HG03175 (cell line): ENCODE measurements around the gene PHEX.
A peak's percentile ranks its signal among the peaks of the same experiment; 100 is the strongest.

ENCODE experiments used
- ATAC-seq: cut with Tn5 transposase; IDR thresholded peaks from one replicate; pipeline ENCODE4 v1.9.1; 2021; ENCODE audit warnings: mild to moderate bottlenecking, moderate library complexity; ENCODE audit not compliant: unreplicated experiment

The PHEX gene

GRCh38 chrX:22039541-22039940 lies 7.4 kb downstream of the PHEX start:
- no peak for ATAC-seq

GRCh38 chrX:22040184-22040583 lies 8.1 kb downstream of the PHEX start:
- ATAC-seq = no peak

- ATAC-seq = no peak
Measured at GRCh38 chrX:22041907-22042530, 9.9 kb downstream of the PHEX start.

GRCh38 chrX:22043872-22044271 lies 11.7 kb downstream of the PHEX start:
- no peak for ATAC-seq

GRCh38 chrX:22047468-22047867 lies 15.3 kb downstream of the PHEX start:
- no peak for ATAC-seq

- ATAC-seq = no peak
Measured at GRCh38 chrX:22053481-22053880, 21.4 kb downstream of the PHEX start.

GRCh38 chrX:22056235-22056634 lies 24.1 kb downstream of the PHEX start:
- ATAC-seq = no peak

GRCh38 chrX:22057667-22058066 lies 25.5 kb downstream of the PHEX start:
- ATAC-seq = no peak

- ATAC-seq = no peak
Measured at GRCh38 chrX:22059775-22060174, 27.6 kb downstream of the PHEX start.

GRCh38 chrX:22060415-22061280 lies 28.5 kb downstream of the PHEX start:
- ATAC-seq = peak; percentile 71

- peak; percentile 73 for ATAC-seq
Measured at GRCh38 chrX:22063284-22063683, 31.2 kb downstream of the PHEX start.

GRCh38 chrX:22069586-22069985 lies 37.5 kb downstream of the PHEX start:
- ATAC-seq = no peak

GRCh38 chrX:22073928-22074327 lies 41.8 kb downstream of the PHEX start:
- ATAC-seq = no peak

- no peak for ATAC-seq
Measured at GRCh38 chrX:22078117-22078516, 46.0 kb downstream of the PHEX start.

- ATAC-seq = peak; percentile 77
Measured at GRCh38 chrX:22081475-22082092, 49.5 kb downstream of the PHEX start.

GRCh38 chrX:22086003-22086402 lies 53.9 kb downstream of the PHEX start:
- no peak for ATAC-seq

- ATAC-seq = no peak
Measured at GRCh38 chrX:22087011-22087557, 55.0 kb downstream of the PHEX start.

- no peak for ATAC-seq
Measured at GRCh38 chrX:22088326-22088725, 56.2 kb downstream of the PHEX start.

- no peak for ATAC-seq
Measured at GRCh38 chrX:22090181-22090580, 58.1 kb downstream of the PHEX start.

GRCh38 chrX:22093550-22093949 lies 61.4 kb downstream of the PHEX start:
- no peak for ATAC-seq

GRCh38 chrX:22095286-22095685 lies 63.2 kb downstream of the PHEX start:
- no peak for ATAC-seq

- ATAC-seq = no peak
Measured at GRCh38 chrX:22095856-22096255, 63.7 kb downstream of the PHEX start.
